ENCODE measurements around the gene KCND3.

Gene KCND3

DNA sequence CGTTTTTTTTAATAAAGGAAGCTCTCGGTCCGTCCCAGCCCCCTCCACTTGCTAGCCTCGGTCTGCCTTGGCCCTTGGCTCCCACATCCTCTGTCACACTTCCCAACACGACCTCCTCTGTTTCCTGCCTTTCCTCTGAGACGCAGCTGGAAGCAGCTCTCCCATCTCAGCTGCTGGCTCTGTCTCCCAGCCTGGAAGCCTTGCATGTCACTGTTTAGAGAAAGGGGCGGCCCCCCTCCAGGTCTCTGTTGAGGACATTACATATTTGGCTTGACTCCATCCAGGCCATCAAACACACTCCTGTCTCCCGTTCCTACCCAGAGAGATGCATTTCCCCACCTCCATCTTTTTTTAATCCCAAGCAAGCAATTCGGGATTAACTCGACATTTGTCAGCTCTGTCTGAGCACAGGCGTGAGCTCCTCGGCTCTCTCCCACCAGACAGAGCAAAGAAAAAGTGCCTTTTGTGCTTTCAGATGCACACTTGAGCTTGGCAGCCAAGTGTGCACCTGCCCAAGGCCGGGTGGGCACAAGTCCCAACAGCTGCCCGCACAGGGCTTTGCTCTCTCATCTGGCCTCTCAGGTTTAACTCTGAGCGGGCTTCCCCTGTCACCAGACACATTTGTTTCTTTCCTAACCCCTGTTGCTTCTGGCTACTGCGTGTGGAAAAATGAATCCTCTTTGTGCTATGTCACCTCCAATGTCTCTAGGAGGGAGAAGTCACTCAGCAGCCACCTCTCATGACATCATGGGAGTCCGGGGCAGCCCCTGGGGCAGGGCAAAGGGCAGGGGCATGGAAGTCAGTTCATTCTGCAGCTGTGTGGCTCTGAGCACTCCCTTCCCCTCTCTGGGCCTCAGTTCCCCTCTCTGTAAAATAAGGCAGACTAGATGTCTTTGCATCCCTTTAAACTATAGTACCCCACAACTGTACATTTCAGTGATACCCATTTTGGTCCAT lies 108.3 kb downstream of the KCND3 start:
- no peak for DNase-seq
- TF ChIP-seq, protein P1, sequence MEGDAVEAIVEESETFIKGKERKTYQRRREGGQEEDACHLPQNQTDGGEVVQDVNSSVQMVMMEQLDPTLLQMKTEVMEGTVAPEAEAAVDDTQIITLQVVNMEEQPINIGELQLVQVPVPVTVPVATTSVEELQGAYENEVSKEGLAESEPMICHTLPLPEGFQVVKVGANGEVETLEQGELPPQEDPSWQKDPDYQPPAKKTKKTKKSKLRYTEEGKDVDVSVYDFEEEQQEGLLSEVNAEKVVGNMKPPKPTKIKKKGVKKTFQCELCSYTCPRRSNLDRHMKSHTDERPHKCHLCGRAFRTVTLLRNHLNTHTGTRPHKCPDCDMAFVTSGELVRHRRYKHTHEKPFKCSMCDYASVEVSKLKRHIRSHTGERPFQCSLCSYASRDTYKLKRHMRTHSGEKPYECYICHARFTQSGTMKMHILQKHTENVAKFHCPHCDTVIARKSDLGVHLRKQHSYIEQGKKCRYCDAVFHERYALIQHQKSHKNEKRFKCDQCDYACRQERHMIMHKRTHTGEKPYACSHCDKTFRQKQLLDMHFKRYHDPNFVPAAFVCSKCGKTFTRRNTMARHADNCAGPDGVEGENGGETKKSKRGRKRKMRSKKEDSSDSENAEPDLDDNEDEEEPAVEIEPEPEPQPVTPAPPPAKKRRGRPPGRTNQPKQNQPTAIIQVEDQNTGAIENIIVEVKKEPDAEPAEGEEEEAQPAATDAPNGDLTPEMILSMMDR (IDR thresholded peaks at IDR 0.05), result no peak
- no peaks in the 10 kb centered on the region for H3K36me3 ChIP-seq
- peaks cover 0 to 21% (median 7%) of the 10 kb centered on the region in 4 donors for H3K4me1 ChIP-seq
- H3K4me3 ChIP-seq, result no peak overlapping the region
- intact Hi-C loops (cut with DNase I; ENCODE audit: low total_unique reads), result no loop called here
- no peaks in the 10 kb centered on the region for H3K9me3 ChIP-seq
- H3K27ac ChIP-seq, result no peak overlapping the region
- peaks cover 0 to 2% of the 10 kb centered on the region in 2 donors for H3K27me3 ChIP-seq

DNA sequence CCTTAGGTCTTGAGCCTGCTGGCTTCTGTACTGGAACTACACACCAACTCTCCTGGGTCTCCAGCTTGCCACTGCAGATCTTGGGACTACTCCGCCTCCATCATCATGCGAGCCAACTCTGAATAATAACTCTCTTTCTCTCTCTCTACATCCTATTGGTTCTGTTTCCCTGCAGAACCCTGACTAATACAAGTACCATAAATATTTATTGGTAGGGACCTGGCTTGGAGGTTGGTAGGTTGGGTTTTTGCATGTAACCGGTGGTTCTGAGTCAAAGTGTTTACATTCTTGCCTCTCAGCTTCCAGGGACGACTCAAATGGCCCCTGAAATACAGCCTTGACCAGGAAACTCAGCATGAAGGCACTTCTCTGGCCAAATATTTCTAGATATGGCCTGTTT lies 110.4 kb downstream of the KCND3 start:
- H3K4me3 ChIP-seq, result no peak overlapping the region
- no peaks in the 10 kb centered on the region for H3K9me3 ChIP-seq
- intact Hi-C loops (cut with DNase I; ENCODE audit: low total_unique reads), result no loop called here
- DNase-seq, result no peak
- H3K36me3 ChIP-seq, result no peaks in the 10 kb centered on the region
- H3K27ac ChIP-seq, result no peak overlapping the region
- TF ChIP-seq, protein P1 (IDR thresholded peaks at IDR 0.05), result no peak
- H3K27me3 ChIP-seq, result peaks cover 0 to 2% of the 10 kb centered on the region in 2 donors
- H3K4me1 ChIP-seq, result peaks cover 0 to 35% (median 9%) of the 10 kb centered on the region in 4 donors

DNA sequence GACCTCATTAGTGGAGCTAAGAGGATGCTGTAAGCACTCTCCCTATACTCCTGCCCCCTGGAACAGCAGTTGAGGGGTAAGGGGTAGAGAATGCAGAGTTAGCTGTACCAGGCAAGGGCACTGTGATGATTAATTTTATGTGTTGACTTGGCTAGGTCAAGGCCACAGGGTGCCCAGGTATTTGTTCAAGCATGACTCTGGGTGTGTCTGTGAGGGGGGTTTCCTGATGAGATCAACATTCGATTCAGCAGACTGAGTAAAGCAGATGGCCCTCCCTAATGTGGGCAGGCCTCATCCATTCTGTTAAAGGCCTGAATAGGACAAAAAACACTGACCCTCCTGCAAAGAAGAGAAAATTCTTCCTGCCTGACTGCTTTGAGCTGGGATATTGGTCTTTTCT lies 110.8 kb downstream of the KCND3 start:
- Histone ChIP-seq H3K4me1 (peaks cover 0 to 35% (median 9%) of the 10 kb centered on the region in 4 donors), H3K27ac (no peak overlapping the region), H3K36me3 (no peaks in the 10 kb centered on the region), H3K27me3 (peaks cover 0 to 2% of the 10 kb centered on the region in 2 donors), H3K4me3 (no peak overlapping the region), H3K9me3 (no peaks in the 10 kb centered on the region)
- DNase-seq, result no peak
- intact Hi-C loops (cut with DNase I; ENCODE audit: low total_unique reads), result no loop called here
- TF ChIP-seq, protein P1 (IDR thresholded peaks at IDR 0.05), result no peak

DNA sequence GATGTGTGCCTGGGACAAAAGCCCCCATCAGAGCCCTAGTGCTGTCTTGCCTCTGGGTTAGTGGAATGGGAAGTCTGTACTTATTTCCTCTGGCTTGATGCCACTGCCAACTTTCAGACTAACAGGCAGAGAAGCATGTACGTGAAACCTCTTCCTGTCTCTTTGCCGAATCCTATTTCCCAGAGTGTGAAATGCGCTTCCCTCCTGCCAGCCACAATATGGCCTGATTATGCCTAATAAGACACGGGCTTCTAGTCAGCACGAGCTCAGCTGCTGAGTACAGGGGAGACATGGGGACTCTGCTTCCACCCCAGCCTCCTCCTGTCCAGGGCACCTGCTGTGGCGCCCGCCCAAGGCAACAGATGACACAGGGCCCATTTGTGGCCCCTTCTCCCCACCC lies 111.4 kb downstream of the KCND3 start:
- TF ChIP-seq, protein P1 (IDR thresholded peaks at IDR 0.05), result no peak
- DNase-seq, result no peak
- H3K27me3 ChIP-seq, result peaks cover 0 to 2% of the 10 kb centered on the region in 2 donors
- intact Hi-C loops (cut with DNase I; ENCODE audit: low total_unique reads), result no loop called here
- peaks cover 0 to 35% (median 9%) of the 10 kb centered on the region in 4 donors for H3K4me1 ChIP-seq
- no peaks in the 10 kb centered on the region for H3K9me3 ChIP-seq
- no peaks in the 10 kb centered on the region for H3K36me3 ChIP-seq
- no peak overlapping the region for H3K27ac ChIP-seq
- H3K4me3 ChIP-seq, result no peak overlapping the region

DNA sequence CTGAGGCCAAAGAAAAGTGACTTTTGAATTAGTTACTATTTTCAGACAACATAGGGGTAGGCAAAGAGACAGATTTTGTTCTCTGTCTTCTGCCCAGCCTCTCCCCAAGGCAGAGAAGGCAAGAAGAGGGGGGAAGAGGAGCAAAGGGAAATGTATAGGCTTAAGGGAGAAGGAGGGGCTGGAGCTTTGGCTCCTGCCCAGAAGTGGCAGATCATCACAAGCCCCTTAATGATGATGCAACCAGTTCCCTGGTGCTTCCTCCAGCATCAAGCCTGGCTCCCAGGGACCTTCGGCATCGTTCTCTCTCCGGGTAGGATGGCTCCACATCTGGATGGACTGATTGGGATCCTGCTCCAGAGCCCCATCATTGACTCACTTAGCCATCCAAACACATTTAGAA lies 112.8 kb downstream of the KCND3 start:
- Histone ChIP-seq H3K36me3 (no peaks in the 10 kb centered on the region), H3K4me3 (no peak overlapping the region), H3K27me3 (peaks cover 0 to 2% of the 10 kb centered on the region in 2 donors), H3K9me3 (no peaks in the 10 kb centered on the region), H3K4me1 (peaks cover 0 to 35% (median 9%) of the 10 kb centered on the region in 4 donors), H3K27ac (no peak overlapping the region)
- intact Hi-C loops (cut with DNase I; ENCODE audit: low total_unique reads), result no loop called here
- TF ChIP-seq, protein P1 (IDR thresholded peaks at IDR 0.05), result no peak
- no peak for DNase-seq
